PC-9 (cell line): ENCODE data around the gene KLK13.

ENCODE experiments used
- CTCF ChIP-seq: fragments of 200-600 bp; sonication (generic); conservative IDR thresholded peaks from 2 replicates; pipeline ENCODE4 v1.6.1; 2017; ENCODE audit warnings: mixed run types, antibody characterized with exemption, mild to moderate bottlenecking, moderate library complexity
- EZH2 ChIP-seq: fragments of 200-600 bp; sonication (generic); IDR thresholded peaks from 2 replicates; pipeline ENCODE4 v1.8.0; 2017; ENCODE audit warnings: antibody characterized with exemption, low read depth

- no peak for TF ChIP-seq CTCF
- no peak for TF ChIP-seq EZH2
Measured at GRCh38 chr19:51107406-51108065, 42.6 kb upstream of the KLK13 start.
